Heart left ventricle (tissue), 13 donors: Measurements from ENCODE around the gene CHCHD3.

Experiments used
- CTCF ChIP-seq, 12 donors: fragments of 200-600 bp; sonication (generic) in 4 of 12; IDR thresholded peaks; one replicate each; pipeline versions ENCODE4 v1.5.0 to v1.8.0; 2018 to 2022; ENCODE audit warnings: antibody characterized with exemption in 12 of 12, mild to moderate bottlenecking in 5 of 12
- POLR2A ChIP-seq, 2 donors: fragments of 450-650 bp; IDR thresholded peaks; one replicate each; pipeline ENCODE4 v1.6.1; 2017; ENCODE audit warnings: antibody characterized with exemption in 2 of 2, mild to moderate bottlenecking in 2 of 2, moderate library complexity in 2 of 2
- donor health status: ischemic (EF 13 %, LVEDD 7.1; RV severe dilation, severe dysfunction).
- donor health status: DM: no; HTN: yes; CAD: no.
- donor health status: DM: no; HTN: no; CAD: no.
- donor health status: ischemic (EF 25% LVEDD 6.9; RV normal size, moderate dysfunction).
- donor health status: ischemic (EF 25% LVEDD 5.7; RV mildly dilated, moderate dysfunction).
- donor health status: ischemic (EF 35%, LVEDD 5.7; RV mildly dilated, moderate dysfunction).
- donor health status: nonischemic (EF 11% LVEDD 7.7; RV severe dilation, severe dysfunction).
- donor health status: DM: yes; HTN: yes; CAD: no.
- donor health status: PGD.
- donor health status: ischemic (EF 29% LVEDD 5.4; RV normal size, mild dysfunction).
- donor health status: nonischemic (EF 23%, LVEDD 6.1; RV moderate dilation, normal function).

GRCh38 chr7:132956556-132956955, 125.3 kb downstream of the CHCHD3 start:
- TF ChIP-seq CTCF (IDR thresholded peaks at IDR 0.05), result no peak
- no peak for TF ChIP-seq POLR2A (IDR thresholded peaks at IDR 0.05)
